SH-SY5Y (cell line): ENCODE measurements around the gene SLC8A1.

Experiments used
- GATA2 ChIP-seq: IDR thresholded peaks from 2 replicates; pipeline ENCODE4 v1.6.1; 2011; ENCODE audit warnings: mild to moderate bottlenecking, low read depth, low read length
- GATA3 ChIP-seq: IDR thresholded peaks from 2 replicates; pipeline ENCODE4 v1.6.1; 2011; ENCODE audit warnings: low read depth, mild to moderate bottlenecking, low read length, moderate library complexity

GRCh38 chr2:40210344-40210967, 241.4 kb downstream of the SLC8A1 start:
- no peak for TF ChIP-seq GATA2
- TF ChIP-seq GATA3, result no peak
